Common myeloid progenitor, CD34-positive (primary cell): ENCODE results near the gene MGAT4A.

Source experiments
- CTCF ChIA-PET: fragments of 350-600 bp; sonication (Branson Sonifier 250); formaldehyde crosslinking; loops from one replicate; lab custom pipeline; 2021; ENCODE audit warnings: antibody characterized with exemption; lab: Charles Lee
- POLR2A ChIA-PET: fragments of 350-600 bp; sonication (Branson Sonifier 250); formaldehyde crosslinking; loops from one replicate; lab custom pipeline; 2021; ENCODE audit warnings: antibody characterized with exemption; lab: Charles Lee
- DNase-seq, 3 donors: peaks; one replicate each; pipeline versions ENCODE4 v3.0.0 to v3.0.0-alpha.2; 2013
- H3K27ac ChIP-seq, 2 experiments: 1 replicate in 1 of 2; 2 replicates in 1 of 2; pipeline ENCODE4 v1.7.0; 2013; ENCODE audit warnings: inconsistent platforms in 2 of 2, low read length in 2 of 2, mild to moderate bottlenecking in 2 of 2, low read depth in 1 of 2, moderate library complexity in 1 of 2; ENCODE audit not compliant: severe bottlenecking in 2 of 2, insufficient read depth in 1 of 2, poor library complexity in 1 of 2
- H3K27me3 ChIP-seq, 5 experiments: replicated peaks in 2 of 5; 1 replicate in 3 of 5; 2 replicates in 2 of 5; pipeline versions ENCODE4 v1.6.1 to v1.7.0; 2013; ENCODE audit warnings: low read length in 4 of 5, mild to moderate bottlenecking in 2 of 5, moderate library complexity in 2 of 5, inconsistent platforms in 1 of 5; ENCODE audit not compliant: insufficient read depth in 5 of 5, control insufficient read depth in 4 of 5
- H3K36me3 ChIP-seq, 4 experiments: 1 replicate in 2 of 4; 2 replicates in 2 of 4; pipeline versions ENCODE4 v1.6.1 to v1.7.0; 2013; ENCODE audit warnings: low read length in 3 of 4, control low read depth in 1 of 4, mild to moderate bottlenecking in 1 of 4; ENCODE audit not compliant: control insufficient read depth in 4 of 4, insufficient read depth in 4 of 4
- H3K4me1 ChIP-seq, 4 experiments: 1 replicate in 3 of 4; 2 replicates in 1 of 4; pipeline versions ENCODE4 v1.6.1 to v1.7.1; 2013; ENCODE audit warnings: low read length in 3 of 4, mild to moderate bottlenecking in 3 of 4, control low read depth in 1 of 4, inconsistent platforms in 1 of 4, moderate library complexity in 1 of 4; ENCODE audit not compliant: control insufficient read depth in 4 of 4, insufficient read depth in 4 of 4; ENCODE audit errors: control extremely low read depth in 1 of 4
- H3K4me3 ChIP-seq, 7 experiments: 1 replicate in 4 of 7; 2 replicates in 3 of 7; pipeline versions ENCODE4 v1.5.1 to v1.7.0; 2013; ENCODE audit warnings: mild to moderate bottlenecking in 7 of 7, low read length in 6 of 7, moderate library complexity in 6 of 7, inconsistent platforms in 2 of 7, low read depth in 2 of 7, control low read depth in 1 of 7; ENCODE audit not compliant: insufficient read depth in 4 of 7, control insufficient read depth in 1 of 7; ENCODE audit errors: extremely low read depth in 1 of 7
- H3K9me3 ChIP-seq, 5 experiments: 1 replicate in 4 of 5; 2 replicates in 1 of 5; pipeline versions ENCODE4 v1.6.1 to v1.7.1; 2013; ENCODE audit warnings: low read length in 4 of 5, mild to moderate bottlenecking in 2 of 5, inconsistent platforms in 1 of 5, low read depth in 1 of 5, moderate library complexity in 1 of 5; ENCODE audit not compliant: control insufficient read depth in 4 of 5, insufficient read depth in 2 of 5; ENCODE audit errors: control extremely low read depth in 1 of 5
- WGBS: methylation state at CpG from one replicate; pipeline ENCODE4 v1.1.5; 2013; ENCODE audit not compliant: insufficient coverage; 5-methylcytosine and 5-hydroxymethylcytosine counted together

Gene MGAT4A

GRCh38 chr2:98583816-98584618 lies 146.9 kb downstream of the MGAT4A start:
- Histone ChIP-seq H3K9me3 (no peaks in the 10 kb centered on the region), H3K27ac (no peak overlapping the region), H3K36me3 (peaks cover 4 to 50% (median 35%) of the 10 kb centered on the region in 4 experiments), H3K4me3 (no peak overlapping the region), H3K27me3 (no peaks in the 10 kb centered on the region), H3K4me1 (no peaks in the 10 kb centered on the region)
- CTCF ChIA-PET, result interaction anchor here (0.9 to 1.5 kb wide), 5 partner anchors 9 to 23 kb away, joined by 3 to 5 read pairs (median 4); no protein-coding TSS in a partner anchor
- POLR2A ChIA-PET, result no interaction called here
- 100% methylated on average over 5 of the region's 10 CpGs for WGBS
- no peak for DNase-seq

GRCh38 chr2:98583276-98583675 lies 147.7 kb downstream of the MGAT4A start:
- no peaks in the 10 kb centered on the region for H3K4me1 ChIP-seq
- no peak for DNase-seq
- peaks cover 4 to 52% (median 37%) of the 10 kb centered on the region in 4 experiments for H3K36me3 ChIP-seq
- CTCF ChIA-PET, result interaction anchor here (0.9 to 1.0 kb wide), 2 partner anchors 8 to 23 kb away, joined by 3 to 5 read pairs; no protein-coding TSS in a partner anchor
- H3K4me3 ChIP-seq, result no peak overlapping the region
- POLR2A ChIA-PET, result no interaction called here
- no peaks in the 10 kb centered on the region for H3K27me3 ChIP-seq
- 100% methylated on average over 3 of the region's 7 CpGs for WGBS
- no peaks in the 10 kb centered on the region for H3K9me3 ChIP-seq
- H3K27ac ChIP-seq, result no peak overlapping the region

- no peaks in the 10 kb centered on the region for H3K4me1 ChIP-seq
- H3K9me3 ChIP-seq, result no peaks in the 10 kb centered on the region
- WGBS, result 96% methylated on average over 8 of the region's 9 CpGs
- ChIA-PET POLR2A (no interaction called here), CTCF (interaction anchor here (1.0 kb wide), 1 partner anchor 24 kb away, joined by 5 read pairs; no protein-coding TSS in a partner anchor)
- no peak overlapping the region for H3K4me3 ChIP-seq
- H3K27me3 ChIP-seq, result no peaks in the 10 kb centered on the region
- no peak overlapping the region for H3K27ac ChIP-seq
- peaks cover 4 to 58% (median 39%) of the 10 kb centered on the region in 4 experiments for H3K36me3 ChIP-seq
- no peak for DNase-seq
Measured at GRCh38 chr2:98582523-98582922, 148.4 kb downstream of the MGAT4A start.

GRCh38 chr2:98580656-98581284 lies 150.2 kb downstream of the MGAT4A start:
- Histone ChIP-seq H3K36me3 (peaks cover 6 to 64% (median 46%) of the 10 kb centered on the region in 4 experiments), H3K9me3 (no peaks in the 10 kb centered on the region), H3K4me1 (no peaks in the 10 kb centered on the region), H3K27me3 (no peaks in the 10 kb centered on the region), H3K4me3 (no peak overlapping the region), H3K27ac (no peak overlapping the region)
- WGBS, result 94% methylated on average over 8 of the region's 10 CpGs
- DNase-seq, result peak in 2 of 3 donors; percentile 10 to 14
- CTCF ChIA-PET, result interaction anchor here (1.1 to 1.8 kb wide), 4 partner anchors 9 to 22 kb away, joined by 3 to 6 read pairs (median 4); no protein-coding TSS in a partner anchor
- POLR2A ChIA-PET, result no interaction called here

- Histone ChIP-seq H3K4me3 (no peak overlapping the region), H3K9me3 (no peaks in the 10 kb centered on the region), H3K36me3 (peaks cover 6 to 64% (median 47%) of the 10 kb centered on the region in 4 experiments), H3K27ac (no peak overlapping the region), H3K27me3 (no peaks in the 10 kb centered on the region), H3K4me1 (no peaks in the 10 kb centered on the region)
- no peak for DNase-seq
- ChIA-PET CTCF (interaction anchor here (1.0 to 1.6 kb wide), 4 partner anchors 12 to 487 kb away, joined by 3 to 6 read pairs (median 4); no protein-coding TSS in a partner anchor), POLR2A (no interaction called here)
- 90% methylated on average over 4 of the region's 7 CpGs for WGBS
Measured at GRCh38 chr2:98579926-98580325, 151.0 kb downstream of the MGAT4A start.

GRCh38 chr2:98578231-98578630 lies 152.7 kb downstream of the MGAT4A start:
- CTCF ChIA-PET, result interaction anchor here (1.0 to 1.1 kb wide), 2 partner anchors 8 to 84 kb away, joined by 3 to 4 read pairs; no protein-coding TSS in a partner anchor
- WGBS, result 99% methylated on average over 7 of the region's 9 CpGs
- no peaks in the 10 kb centered on the region for H3K27me3 ChIP-seq
- POLR2A ChIA-PET, result no interaction called here
- DNase-seq, result no peak
- no peaks in the 10 kb centered on the region for H3K9me3 ChIP-seq
- H3K36me3 ChIP-seq, result peaks cover 6 to 58% (median 50%) of the 10 kb centered on the region in 4 experiments
- H3K4me1 ChIP-seq, result no peaks in the 10 kb centered on the region
- no peak overlapping the region for H3K27ac ChIP-seq
- no peak overlapping the region for H3K4me3 ChIP-seq
